Activated CD8-positive, alpha-beta memory T cell treated with anti-CD3 and anti-CD28 coated beads, Interleukin-2, amount 50 U/mL, for 48 hours (primary cell): Measurements from ENCODE around the gene KDM4B.
"Not testable (repeated sequence)": the region's sequence is repeated elsewhere in the genome, so short reads cannot be mapped to it uniquely, and the experiment has no call there.

Experiments used
- DNase-seq: peaks from one replicate; pipeline ENCODE4 v3.0.0-alpha.2; 2020

KDM4B gene

GRCh38 chr19:4969292-4969771, 419 bp downstream of the KDM4B start:
- DNase-seq: no peak

- DNase-seq: peak; percentile 60
Observed at GRCh38 chr19:4969772-4970531, 1.0 kb downstream of the KDM4B start.

GRCh38 chr19:4970558-4971423, 1.9 kb downstream of the KDM4B start:
- DNase-seq: no peak

GRCh38 chr19:4971424-4971793, 2.5 kb downstream of the KDM4B start:
- DNase-seq: peak; percentile 61

- no peak for DNase-seq
Observed at GRCh38 chr19:4971816-4972495, 3.0 kb downstream of the KDM4B start.

- no peak for DNase-seq
Observed at GRCh38 chr19:4972509-4973230, 3.8 kb downstream of the KDM4B start.

- DNase-seq: no peak
Observed at GRCh38 chr19:4974880-4975469, 6.1 kb downstream of the KDM4B start.

GRCh38 chr19:4975601-4976000, 6.7 kb downstream of the KDM4B start:
- DNase-seq: not testable (repeated sequence)

- no peak for DNase-seq
Observed at GRCh38 chr19:4976401-4977298, 7.7 kb downstream of the KDM4B start.

- no peak for DNase-seq
Observed at GRCh38 chr19:4977299-4978174, 8.6 kb downstream of the KDM4B start.

- no peak for DNase-seq
Observed at GRCh38 chr19:4979211-4979807, 10.4 kb downstream of the KDM4B start.

GRCh38 chr19:4980067-4980466, 11.2 kb downstream of the KDM4B start:
- no peak for DNase-seq

GRCh38 chr19:4980838-4981680, 12.1 kb downstream of the KDM4B start:
- no peak for DNase-seq

GRCh38 chr19:4981681-4981958, 12.7 kb downstream of the KDM4B start:
- no peak for DNase-seq

GRCh38 chr19:4983346-4984105, 14.6 kb downstream of the KDM4B start:
- DNase-seq: no peak

- DNase-seq: no peak
Observed at GRCh38 chr19:4984106-4984380, 15.1 kb downstream of the KDM4B start.

GRCh38 chr19:4984438-4984990, 15.6 kb downstream of the KDM4B start:
- no peak for DNase-seq

- DNase-seq: no peak
Observed at GRCh38 chr19:4985551-4985991, 16.7 kb downstream of the KDM4B start.
